ENCODE measurements around the gene PTF1A.

GRCh38 chr10:23204773-23205172, 12.7 kb downstream of the PTF1A start:
- TF ChIP-seq CTCF (IDR thresholded peaks at IDR 0.05 in 8 of 11, conservative IDR thresholded peaks at IDR 0.05 in 3 of 11) (no peak), POLR2A (IDR thresholded peaks at IDR 0.05) (no peak), POLR2AphosphoS5 (IDR thresholded peaks at IDR 0.05) (no peak)

Measured in spleen (tissue), 7 donors.